T-helper 1 cell treated with Interleukin-12 subunit alpha and Interleukin-12 subunit beta and Interleukin-4 antibody, amounts not matched to agents 30 μg/mL and 1 μg/mL, for 36 hours (primary cell): ENCODE measurements around the gene TENM4.

Experiments
- H3K27ac Mint-ChIP-seq: one replicate; pipeline ENCODE4 v1.8.0; 2021; ENCODE audit warnings: mild to moderate bottlenecking, mixed read lengths
- H3K27me3 Mint-ChIP-seq: one replicate; pipeline ENCODE4 v1.8.0; 2021; ENCODE audit warnings: low read depth, mixed read lengths
- H3K36me3 Mint-ChIP-seq: one replicate; pipeline ENCODE4 v1.8.0; 2021; ENCODE audit warnings: low read depth, mixed read lengths
- H3K4me1 Mint-ChIP-seq: one replicate; pipeline ENCODE4 v1.8.0; 2021; ENCODE audit warnings: low read depth, mixed read lengths
- H3K4me3 Mint-ChIP-seq: one replicate; pipeline ENCODE4 v1.8.0; 2021; ENCODE audit warnings: mild to moderate bottlenecking, moderate library complexity, mixed read lengths
- H3K9me3 Mint-ChIP-seq: one replicate; pipeline ENCODE4 v1.8.0; 2021; ENCODE audit warnings: mixed read lengths

TENM4 gene

GRCh38 chr11:79170321-79170720 is 270.5 kb downstream of the TENM4 start:
- Mint-ChIP-seq H3K9me3 (no peaks in the 10 kb centered on the region), H3K27me3 (no peaks in the 10 kb centered on the region), H3K36me3 (no peaks in the 10 kb centered on the region), H3K4me3 (no peak overlapping the region), H3K4me1 (no peaks in the 10 kb centered on the region), H3K27ac (no peak overlapping the region)

- no peaks in the 10 kb centered on the region for H3K9me3 Mint-ChIP-seq
Observed at GRCh38 chr11:79168530-79169110, 272.2 kb downstream of the TENM4 start.

GRCh38 chr11:79167510-79168188 is 273.2 kb downstream of the TENM4 start:
- Mint-ChIP-seq H3K4me3 (no peak overlapping the region), H3K27me3 (no peaks in the 10 kb centered on the region), H3K9me3 (no peaks in the 10 kb centered on the region), H3K27ac (no peak overlapping the region), H3K36me3 (no peaks in the 10 kb centered on the region), H3K4me1 (no peaks in the 10 kb centered on the region)

More at GRCh38 chr11:79168530-79169110, 272.2 kb downstream of the TENM4 start:
- Mint-ChIP-seq H3K4me1 (no peaks in the 10 kb centered on the region), H3K36me3 (no peaks in the 10 kb centered on the region), H3K27me3 (no peaks in the 10 kb centered on the region), H3K27ac (no peak overlapping the region), H3K4me3 (no peak overlapping the region)

GRCh38 chr11:79165908-79166307 is 274.9 kb downstream of the TENM4 start:
- H3K4me1 Mint-ChIP-seq, result no peaks in the 10 kb centered on the region
- H3K27ac Mint-ChIP-seq, result no peak overlapping the region
- no peaks in the 10 kb centered on the region for H3K36me3 Mint-ChIP-seq
- no peaks in the 10 kb centered on the region for H3K27me3 Mint-ChIP-seq
- H3K4me3 Mint-ChIP-seq, result no peak overlapping the region
- H3K9me3 Mint-ChIP-seq, result no peaks in the 10 kb centered on the region

- Mint-ChIP-seq H3K27me3 (no peaks in the 10 kb centered on the region), H3K9me3 (no peaks in the 10 kb centered on the region), H3K36me3 (no peaks in the 10 kb centered on the region), H3K27ac (no peak overlapping the region), H3K4me1 (no peaks in the 10 kb centered on the region), H3K4me3 (no peak overlapping the region)
Observed at GRCh38 chr11:79160791-79161403, 279.9 kb downstream of the TENM4 start.

- no peak overlapping the region for H3K27ac Mint-ChIP-seq
- H3K9me3 Mint-ChIP-seq, result no peaks in the 10 kb centered on the region
- H3K36me3 Mint-ChIP-seq, result no peaks in the 10 kb centered on the region
- H3K4me1 Mint-ChIP-seq, result no peaks in the 10 kb centered on the region
- no peak overlapping the region for H3K4me3 Mint-ChIP-seq
- H3K27me3 Mint-ChIP-seq, result no peaks in the 10 kb centered on the region
Observed at GRCh38 chr11:79159657-79160450, 281.0 kb downstream of the TENM4 start.

- Mint-ChIP-seq H3K27ac (no peak overlapping the region), H3K27me3 (no peaks in the 10 kb centered on the region), H3K36me3 (no peaks in the 10 kb centered on the region), H3K4me3 (no peak overlapping the region), H3K4me1 (no peaks in the 10 kb centered on the region), H3K9me3 (no peaks in the 10 kb centered on the region)
Observed at GRCh38 chr11:79157738-79158137, 283.1 kb downstream of the TENM4 start.

GRCh38 chr11:79156031-79156430 is 284.8 kb downstream of the TENM4 start:
- no peaks in the 10 kb centered on the region for H3K36me3 Mint-ChIP-seq
- H3K4me3 Mint-ChIP-seq, result no peak overlapping the region
- no peaks in the 10 kb centered on the region for H3K9me3 Mint-ChIP-seq
- H3K4me1 Mint-ChIP-seq, result no peaks in the 10 kb centered on the region
- no peaks in the 10 kb centered on the region for H3K27me3 Mint-ChIP-seq
- no peak overlapping the region for H3K27ac Mint-ChIP-seq

- Mint-ChIP-seq H3K9me3 (no peaks in the 10 kb centered on the region), H3K4me3 (no peak overlapping the region)
Observed at GRCh38 chr11:79155237-79155636, 285.6 kb downstream of the TENM4 start.

GRCh38 chr11:79152511-79152910 is 288.3 kb downstream of the TENM4 start:
- Mint-ChIP-seq H3K27me3 (no peaks in the 10 kb centered on the region), H3K4me1 (no peaks in the 10 kb centered on the region), H3K9me3 (no peaks in the 10 kb centered on the region), H3K4me3 (no peak overlapping the region), H3K27ac (no peak overlapping the region), H3K36me3 (no peaks in the 10 kb centered on the region)

More at GRCh38 chr11:79155237-79155636, 285.6 kb downstream of the TENM4 start:
- no peak overlapping the region for H3K27ac Mint-ChIP-seq
- H3K27me3 Mint-ChIP-seq, result no peaks in the 10 kb centered on the region
- H3K4me1 Mint-ChIP-seq, result no peaks in the 10 kb centered on the region
- no peaks in the 10 kb centered on the region for H3K36me3 Mint-ChIP-seq

- no peaks in the 10 kb centered on the region for H3K9me3 Mint-ChIP-seq
- no peak overlapping the region for H3K27ac Mint-ChIP-seq
- no peaks in the 10 kb centered on the region for H3K4me1 Mint-ChIP-seq
- H3K36me3 Mint-ChIP-seq, result no peaks in the 10 kb centered on the region
- H3K27me3 Mint-ChIP-seq, result no peaks in the 10 kb centered on the region
- no peak overlapping the region for H3K4me3 Mint-ChIP-seq
Observed at GRCh38 chr11:79151396-79151795, 289.4 kb downstream of the TENM4 start.

- H3K27me3 Mint-ChIP-seq, result no peaks in the 10 kb centered on the region
- H3K27ac Mint-ChIP-seq, result no peak overlapping the region
- H3K4me3 Mint-ChIP-seq, result no peak overlapping the region
- H3K36me3 Mint-ChIP-seq, result no peaks in the 10 kb centered on the region
- H3K9me3 Mint-ChIP-seq, result no peaks in the 10 kb centered on the region
- H3K4me1 Mint-ChIP-seq, result no peaks in the 10 kb centered on the region
Observed at GRCh38 chr11:79150966-79151365, 289.9 kb downstream of the TENM4 start.

- H3K27me3 Mint-ChIP-seq, result no peaks in the 10 kb centered on the region
- no peak overlapping the region for H3K4me3 Mint-ChIP-seq
Observed at GRCh38 chr11:79150320-79150719, 290.5 kb downstream of the TENM4 start.

GRCh38 chr11:79147731-79148130 is 293.1 kb downstream of the TENM4 start:
- Mint-ChIP-seq H3K27me3 (no peaks in the 10 kb centered on the region), H3K4me1 (no peaks in the 10 kb centered on the region), H3K36me3 (no peaks in the 10 kb centered on the region), H3K27ac (no peak overlapping the region), H3K4me3 (no peak overlapping the region), H3K9me3 (no peaks in the 10 kb centered on the region)

More at GRCh38 chr11:79150320-79150719, 290.5 kb downstream of the TENM4 start:
- Mint-ChIP-seq H3K27ac (no peak overlapping the region), H3K9me3 (no peaks in the 10 kb centered on the region), H3K36me3 (no peaks in the 10 kb centered on the region), H3K4me1 (no peaks in the 10 kb centered on the region)
